H1 (cell line): ENCODE data around the gene ABLIM1. TPM values are rescaled to one million over a fixed set of nuclear protein-coding genes. Genes with fewer than 3 reads are reported as not detected.

Experiments
- CTCF ChIA-PET: fragments of 300-600 bp; sonication (Branson Sonifier 250); formaldehyde crosslinking; loops from one replicate; lab custom pipeline; 2021; ENCODE audit not compliant: partially characterized antibody; lab: Charles Lee
- POLR2A ChIA-PET: fragments of 300-600 bp; sonication (Branson Sonifier 250); formaldehyde crosslinking; loops from one replicate; lab custom pipeline; 2021; ENCODE audit warnings: inconsistent platforms; ENCODE audit not compliant: partially characterized antibody; lab: Charles Lee
- DNase-seq, 2 experiments: peaks; one replicate each; pipeline versions ENCODE4 v3.0.0 to v3.0.0-alpha.2; 2010 to 2022; ENCODE audit warnings: low spot score in 2 of 2, low read depth in 1 of 2, mixed read lengths in 1 of 2
- FAIRE-seq: peaks from 2 replicates; lab custom pipeline; 2011; peaks lifted over from hg19 to GRCh38; lab: Jason Lieb, UNC
- H2AFZ ChIP-seq: 2 replicates; pipeline ENCODE4 v1.8.1; 2012; ENCODE audit warnings: low read length, inconsistent platforms
- H2AK5ac ChIP-seq: 2 replicates; pipeline ENCODE4 v1.6.1; 2013; ENCODE audit warnings: low read depth, low read length
- H2BK120ac ChIP-seq: replicated peaks from 2 replicates; pipeline ENCODE3; 2013; ENCODE audit warnings: low read depth, low read length, inconsistent platforms
- H2BK12ac ChIP-seq: 2 replicates; pipeline ENCODE4 v1.6.1; 2013; ENCODE audit warnings: low read depth, low read length
- H2BK15ac ChIP-seq: 2 replicates; pipeline ENCODE4 v1.6.1; 2013; ENCODE audit warnings: low read length
- H2BK20ac ChIP-seq: 2 replicates; pipeline ENCODE4 v1.6.1; 2013; ENCODE audit warnings: low read length
- H2BK5ac ChIP-seq: 2 replicates; pipeline ENCODE4 v1.6.1; 2013; ENCODE audit warnings: low read depth, low read length
- H3K14ac ChIP-seq: 2 replicates; pipeline ENCODE4 v1.6.1; 2013; ENCODE audit warnings: inconsistent platforms; ENCODE audit not compliant: insufficient read length
- H3K18ac ChIP-seq: 2 replicates; pipeline ENCODE4 v1.6.1; 2013; ENCODE audit warnings: low read length; ENCODE audit errors: extremely low read depth
- H3K23ac ChIP-seq: 2 replicates; pipeline ENCODE4 v1.6.1; 2013; ENCODE audit warnings: inconsistent platforms; ENCODE audit not compliant: insufficient read length
- H3K23me2 ChIP-seq: 2 replicates; pipeline ENCODE4 v1.6.1; 2013; ENCODE audit warnings: low read depth, low read length
- H3K27ac ChIP-seq: 2 replicates; pipeline ENCODE4 v1.6.1; 2011; ENCODE audit warnings: low read depth, low read length, inconsistent platforms
- H3K27me3 ChIP-seq, 4 experiments: replicated peaks in 1 of 4; 1 replicate in 1 of 4; 2 replicates in 3 of 4; pipeline versions ENCODE4 v1.6.1 to v1.8.1; 2011 to 2013; ENCODE audit warnings: low read length in 3 of 4, mild to moderate bottlenecking in 3 of 4, inconsistent platforms in 2 of 4, mixed read lengths in 2 of 4, moderate library complexity in 1 of 4; ENCODE audit not compliant: control insufficient read depth in 3 of 4, insufficient read depth in 3 of 4; ENCODE audit errors: extremely low read depth in 1 of 4
- H3K36me3 ChIP-seq, 4 experiments: 2 replicates each; pipeline versions ENCODE4 v1.6.1 to v1.8.1; 2011 to 2013; ENCODE audit warnings: mild to moderate bottlenecking in 4 of 4, low read length in 3 of 4, moderate library complexity in 2 of 4, control low read depth in 1 of 4, inconsistent platforms in 1 of 4; ENCODE audit not compliant: insufficient read depth in 4 of 4, control insufficient read depth in 2 of 4
- H3K4ac ChIP-seq: replicated peaks from 2 replicates; pipeline ENCODE3; 2013; ENCODE audit warnings: low read length, low read depth, mixed read lengths, inconsistent platforms; ENCODE audit not compliant: insufficient read length
- H3K4me1 ChIP-seq, 4 experiments: replicated peaks in 1 of 4; 1 replicate in 1 of 4; 2 replicates in 3 of 4; pipeline versions ENCODE4 v1.6.1 to v1.8.1; 2011 to 2013; ENCODE audit warnings: low read length in 3 of 4, inconsistent platforms in 2 of 4, mixed read lengths in 1 of 4; ENCODE audit not compliant: insufficient read depth in 4 of 4, control insufficient read depth in 3 of 4
- H3K4me2 ChIP-seq, 2 experiments: 2 replicates each; pipeline versions ENCODE4 v1.6.1 to v1.8.1; 2011 to 2013; ENCODE audit warnings: low read depth in 2 of 2, low read length in 2 of 2, control low read depth in 1 of 2, inconsistent platforms in 1 of 2, mild to moderate bottlenecking in 1 of 2; ENCODE audit not compliant: insufficient read depth in 1 of 2
- H3K4me3 ChIP-seq, 4 experiments: fragments of 200-600, 300-600 bp in 1 of 4; sonication (generic), shearing (Covaris generic), sonication (Bioruptor Twin) in 1 of 4; 2 replicates each; pipeline versions ENCODE4 v1.5.1 to v1.8.1; 2011 to 2016; ENCODE audit warnings: low read length in 4 of 4, low read depth in 3 of 4, control low read depth in 2 of 4, inconsistent platforms in 2 of 4, mild to moderate bottlenecking in 2 of 4, mixed read lengths in 1 of 4, moderate library complexity in 1 of 4; ENCODE audit not compliant: insufficient read depth in 2 of 4; ENCODE audit errors: extremely low read depth in 1 of 4
- H3K56ac ChIP-seq: replicated peaks from 2 replicates; pipeline ENCODE3; 2013; ENCODE audit warnings: low read depth, mild to moderate bottlenecking, mixed read lengths, low read length, inconsistent platforms; ENCODE audit not compliant: insufficient read length
- H3K79me1 ChIP-seq: 2 replicates; pipeline ENCODE4 v1.6.1; 2013; ENCODE audit warnings: low read depth, low read length, control low read depth
- H3K79me2 ChIP-seq, 2 experiments: 2 replicates each; pipeline versions ENCODE4 v1.6.1 to v1.8.1; 2012 to 2013; ENCODE audit warnings: low read length in 2 of 2, mild to moderate bottlenecking in 2 of 2, inconsistent platforms in 1 of 2; ENCODE audit not compliant: insufficient read depth in 2 of 2, control insufficient read depth in 1 of 2
- H3K9ac ChIP-seq, 4 experiments: replicated peaks in 1 of 4; 1 replicate in 1 of 4; 2 replicates in 3 of 4; pipeline versions ENCODE4 v1.6.1 to v1.8.1; 2011 to 2013; ENCODE audit warnings: low read depth in 3 of 4, low read length in 3 of 4, control low read depth in 2 of 4, mild to moderate bottlenecking in 2 of 4, moderate library complexity in 2 of 4, inconsistent platforms in 1 of 4; ENCODE audit errors: extremely low read depth in 1 of 4
- H3K9me3 ChIP-seq, 2 experiments: 2 replicates each; pipeline versions ENCODE4 v1.6.1 to v1.8.1; 2012 to 2013; ENCODE audit warnings: mild to moderate bottlenecking in 2 of 2, moderate library complexity in 2 of 2, control low read depth in 1 of 2, inconsistent platforms in 1 of 2, low read depth in 1 of 2, low read length in 1 of 2, mixed read lengths in 1 of 2; ENCODE audit not compliant: insufficient read depth in 2 of 2
- H4K20me1 ChIP-seq, 2 experiments: replicated peaks in 1 of 2; 2 replicates each; pipeline versions ENCODE3 to v1.8.1; 2011 to 2013; ENCODE audit warnings: inconsistent platforms in 2 of 2, low read length in 2 of 2, mild to moderate bottlenecking in 1 of 2; ENCODE audit not compliant: insufficient read depth in 2 of 2, control insufficient read depth in 1 of 2
- H4K5ac ChIP-seq: 2 replicates; pipeline ENCODE4 v1.6.1; 2013; ENCODE audit warnings: low read length, low read depth, mixed read lengths, inconsistent platforms; ENCODE audit not compliant: insufficient read length
- H4K8ac ChIP-seq: 2 replicates; pipeline ENCODE4 v1.8.0; 2013; ENCODE audit warnings: mild to moderate bottlenecking, moderate library complexity, low read length, inconsistent platforms; ENCODE audit not compliant: insufficient read depth; ENCODE audit errors: extremely low read depth
- H4K91ac ChIP-seq: replicated peaks from 2 replicates; pipeline ENCODE3; 2013; ENCODE audit warnings: low read length, mixed read lengths, inconsistent platforms; ENCODE audit not compliant: insufficient read length
- CREB1 ChIP-seq: IDR thresholded peaks from 2 replicates; pipeline ENCODE4 v1.6.1; 2012; ENCODE audit warnings: inconsistent platforms
- EZH2 ChIP-seq: fragments of 200-600 bp; sonication (generic); IDR thresholded peaks from 2 replicates; pipeline ENCODE4 v1.7.1; 2012; ENCODE audit warnings: low read depth, mild to moderate bottlenecking, moderate library complexity, low read length, inconsistent platforms; ENCODE audit not compliant: severe bottlenecking
- GTF2F1 ChIP-seq: IDR thresholded peaks from 2 replicates; pipeline ENCODE4 v1.6.1; 2012; ENCODE audit warnings: low read depth, low read length, improper control_type of control experiment, borderline replicate concordance
- KDM1A ChIP-seq: fragments of 200-600, 300-600 bp; sonication (generic); IDR thresholded peaks from 2 replicates; pipeline ENCODE4 v1.7.1; 2016; ENCODE audit warnings: mild to moderate bottlenecking, low read length, borderline replicate concordance
- RFX5 ChIP-seq: IDR thresholded peaks from 2 replicates; pipeline ENCODE4 v1.6.1; 2011; ENCODE audit warnings: low read depth, low read length, improper control_type of control experiment, borderline replicate concordance
- TCF12 ChIP-seq: IDR thresholded peaks from 2 replicates; pipeline ENCODE4 v1.6.1; 2011; ENCODE audit warnings: low read depth, mild to moderate bottlenecking, low read length
- WGBS, 2 experiments: shearing (Covaris generic) in 1 of 2; methylation state at CpG; one replicate each; pipeline versions ENCODE4 v1.1.6 to v1.1.7; 2013 to 2015; ENCODE audit warnings: low lambda C conversion rate in 2 of 2, mixed read lengths in 2 of 2, inconsistent platforms in 1 of 2, low coverage in 1 of 2, missing lambda C conversion rate in 1 of 2; ENCODE audit not compliant: insufficient replicate concordance in 2 of 2, insufficient coverage in 1 of 2, insufficient read length in 1 of 2; ENCODE audit errors: extremely low coverage in 1 of 2, missing lambda C conversion rate in 1 of 2; 5-methylcytosine and 5-hydroxymethylcytosine counted together
- polyA plus RNA-seq, 7 experiments: library from polyadenylated mRNA; depleted of rRNA in 3 of 7; stranded (reverse) in 5 of 7; unstranded in 2 of 7; fragments of >200 nt in 5 of 7; fragments of 200-250 nt in 2 of 7; gene quantifications; 1 replicate in 5 of 7; 2 replicates in 1 of 7; 4 replicates in 1 of 7; pipeline versions ENCODE4 v1.2.1 to v1.2.3, GENCODE V29; 2011 to 2013; ENCODE audit warnings: missing spikeins in 2 of 7, mixed read lengths in 2 of 7
- total RNA-seq: library from RNA; stranded (reverse); fragmentation: NEBNext Ultra II Directional; extraction: Animal tissue kit (Norgen Biotek cat#: 25700); gene quantifications from 2 replicates; pipeline ENCODE4 v1.2.1, GENCODE V29; 2021

Gene ABLIM1
- total and polyA plus RNA-seq, 2 of the 8 experiments (the other 6 are each of a cell fraction or from before 2014, with no cell fraction given): 51.2 to 51.7 TPM

DNA sequence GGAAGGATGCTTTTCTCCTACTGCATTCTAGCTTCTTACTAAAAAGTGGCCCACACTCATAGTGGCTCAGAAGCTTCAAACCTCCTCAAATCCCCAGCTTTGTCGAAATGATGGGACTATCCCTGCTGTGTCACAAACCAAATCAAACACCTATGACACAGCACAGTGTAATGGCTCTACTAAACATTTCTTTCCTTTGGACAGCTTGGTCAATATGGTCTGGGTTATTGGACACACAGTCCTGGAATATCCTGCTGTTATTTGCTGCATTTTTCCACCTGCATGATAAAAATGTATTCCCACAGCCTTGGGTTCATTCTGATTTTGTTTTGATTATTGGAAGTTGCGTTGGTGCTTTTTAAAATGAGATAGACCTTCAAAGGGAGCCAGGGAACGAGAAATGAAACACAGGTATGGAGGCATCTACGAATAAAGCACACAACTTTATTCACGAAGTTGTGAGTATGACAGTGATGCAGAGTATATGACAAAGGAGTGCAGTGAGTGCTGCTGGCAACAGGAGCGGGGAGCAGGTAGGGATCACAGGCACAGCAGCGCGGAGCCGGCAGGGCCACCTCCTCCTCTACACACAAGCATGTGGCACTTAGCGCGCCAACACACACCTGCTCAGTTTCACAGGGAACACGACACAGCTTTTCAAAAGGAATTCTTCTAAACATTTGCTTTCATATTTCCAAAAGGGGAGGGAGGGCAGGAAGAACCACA, 227.2 kb downstream of the ABLIM1 start:
- WGBS, 2 experiments: 90% methylated on average over 12 of the region's 12 CpGs; no CpG with 5 or more reads in 1 of the 2 experiments
- no peak overlapping the region for H3K56ac ChIP-seq
- no peak for TF ChIP-seq TCF12
- TF ChIP-seq EZH2: no peak
- TF ChIP-seq RFX5: no peak
- no peak for TF ChIP-seq GTF2F1
- no peak for TF ChIP-seq CREB1
- no peak for TF ChIP-seq KDM1A
- no peak overlapping the region for H2BK20ac ChIP-seq
- no peak overlapping the region for H2BK15ac ChIP-seq
- H2AK5ac ChIP-seq: no peak overlapping the region
- no peak overlapping the region for H3K18ac ChIP-seq
- no peak overlapping the region for H2BK120ac ChIP-seq
- H2AFZ ChIP-seq: no peak overlapping the region
- H3K4ac ChIP-seq: no peak overlapping the region
- no peak overlapping the region for H4K8ac ChIP-seq
- no peaks in the 10 kb centered on the region for H3K79me2 ChIP-seq
- DNase-seq (no peak), FAIRE-seq (no peak)
- no peaks in the 10 kb centered on the region for H3K79me1 ChIP-seq
- H4K20me1 ChIP-seq: no peaks in the 10 kb centered on the region
- peaks cover 0 to 3% (median under 1%) of the 10 kb centered on the region in 4 experiments; a peak in 3 of 8 replicates for H3K36me3 ChIP-seq
- no peaks in the 10 kb centered on the region for H3K9me3 ChIP-seq
- no peak overlapping the region for H3K23ac ChIP-seq
- no peak overlapping the region for H2BK5ac ChIP-seq
- no peak overlapping the region for H3K4me2 ChIP-seq
- H3K4me3 ChIP-seq: no peak overlapping the region
- no peaks in the 10 kb centered on the region for H3K23me2 ChIP-seq
- no peak overlapping the region for H4K5ac ChIP-seq
- H3K4me1 ChIP-seq: peaks cover 0 to 5% (median 0%) of the 10 kb centered on the region in 4 experiments; a peak in 1 of 7 replicates
- H4K91ac ChIP-seq: no peak overlapping the region
- H3K9ac ChIP-seq: no peak overlapping the region
- H2BK12ac ChIP-seq: no peak overlapping the region
- POLR2A ChIA-PET: interaction anchor here (1.0 to 1.4 kb wide), 2 partner anchors 7 to 9 kb away, joined by 3 read pairs; no protein-coding TSS in a partner anchor
- no peaks in the 10 kb centered on the region for H3K27me3 ChIP-seq
- no peak overlapping the region for H3K27ac ChIP-seq
- H3K14ac ChIP-seq: no peak overlapping the region
- CTCF ChIA-PET: interaction anchor here (0.6 to 20.2 kb wide), 7 partner anchors 9 to 130 kb away, joined by 3 to 269 read pairs (median 4); partner anchors contain the start of gene AFAP1L2
